Thyroid gland (tissue), 4 donors: ENCODE results near the gene KHDC1.

Experiments used
- POLR2A ChIP-seq, 2 donors: fragments of 450-650 bp; IDR thresholded peaks; one replicate each; pipeline ENCODE4 v1.6.1; 2017; ENCODE audit warnings: antibody characterized with exemption in 2 of 2, mild to moderate bottlenecking in 2 of 2, moderate library complexity in 1 of 2
- TF ChIP-seq, protein P1 (sequence below), 6 experiments: fragments of 200-600 bp in 3 of 6; fragments of 450-650 bp in 3 of 6; sonication (generic) in 3 of 6; IDR thresholded peaks; one replicate each; pipeline ENCODE4 v1.5.1; 2016 to 2019; ENCODE audit warnings: antibody characterized with exemption in 6 of 6, mild to moderate bottlenecking in 2 of 6, inconsistent platforms in 1 of 6, moderate library complexity in 1 of 6

DNA sequence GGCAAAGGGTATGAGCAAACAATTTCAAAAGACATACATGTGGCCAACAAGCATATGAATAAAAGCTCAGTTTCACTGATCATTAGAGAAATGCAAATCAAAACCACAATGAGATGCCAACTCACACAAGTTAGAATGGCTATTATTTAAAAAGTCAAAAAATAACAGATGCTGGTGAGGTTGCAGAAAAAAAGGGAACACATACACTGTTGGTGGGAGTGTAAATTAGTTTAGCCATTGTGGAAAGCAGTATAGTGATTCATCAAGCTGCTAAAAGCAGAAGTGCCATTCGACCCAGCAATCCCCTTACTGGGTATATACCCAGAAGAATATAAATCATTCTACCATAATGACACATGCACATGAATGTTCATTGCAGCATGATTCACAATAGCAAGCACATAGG is 31.0 kb downstream of the KHDC1 start:
- TF ChIP-seq, protein P1, sequence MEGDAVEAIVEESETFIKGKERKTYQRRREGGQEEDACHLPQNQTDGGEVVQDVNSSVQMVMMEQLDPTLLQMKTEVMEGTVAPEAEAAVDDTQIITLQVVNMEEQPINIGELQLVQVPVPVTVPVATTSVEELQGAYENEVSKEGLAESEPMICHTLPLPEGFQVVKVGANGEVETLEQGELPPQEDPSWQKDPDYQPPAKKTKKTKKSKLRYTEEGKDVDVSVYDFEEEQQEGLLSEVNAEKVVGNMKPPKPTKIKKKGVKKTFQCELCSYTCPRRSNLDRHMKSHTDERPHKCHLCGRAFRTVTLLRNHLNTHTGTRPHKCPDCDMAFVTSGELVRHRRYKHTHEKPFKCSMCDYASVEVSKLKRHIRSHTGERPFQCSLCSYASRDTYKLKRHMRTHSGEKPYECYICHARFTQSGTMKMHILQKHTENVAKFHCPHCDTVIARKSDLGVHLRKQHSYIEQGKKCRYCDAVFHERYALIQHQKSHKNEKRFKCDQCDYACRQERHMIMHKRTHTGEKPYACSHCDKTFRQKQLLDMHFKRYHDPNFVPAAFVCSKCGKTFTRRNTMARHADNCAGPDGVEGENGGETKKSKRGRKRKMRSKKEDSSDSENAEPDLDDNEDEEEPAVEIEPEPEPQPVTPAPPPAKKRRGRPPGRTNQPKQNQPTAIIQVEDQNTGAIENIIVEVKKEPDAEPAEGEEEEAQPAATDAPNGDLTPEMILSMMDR (IDR thresholded peaks at IDR 0.05) = no peak
- TF ChIP-seq POLR2A (IDR thresholded peaks at IDR 0.05) = no peak
